ENCODE measurements around the gene SH2D3C.

SH2D3C gene

GRCh38 chr9:127720031-127720864, 58.2 kb downstream of the SH2D3C start:
- Histone ChIP-seq H3K23ac (ENCODE audit: low read length) (no peak overlapping the region), H3K9ac (ENCODE audit: low read length) (no peak overlapping the region), H3K27ac (ENCODE audit: low read depth, low read length) (no peak overlapping the region), H3K79me1 (ENCODE audit: low read length) (no peaks in the 10 kb centered on the region), H3K36me3 (ENCODE audit: control insufficient read depth, insufficient read depth, low read length) (no peaks in the 10 kb centered on the region), H4K5ac (ENCODE audit: low read length) (no peak overlapping the region), H3K4me1 (ENCODE audit: control insufficient read depth, low read depth, low read length) (no peaks in the 10 kb centered on the region), H3K18ac (ENCODE audit: low read length) (no peak overlapping the region), H2BK120ac (ENCODE audit: low read depth, low read length) (no peak overlapping the region), H3K4ac (ENCODE audit: low read depth, low read length) (no peak overlapping the region), H2BK15ac (replicated peaks; ENCODE audit: low read depth) (no peak overlapping the region), H2AK5ac (ENCODE audit: low read length) (no peak overlapping the region), H3K27me3 (ENCODE audit: insufficient read depth, low read length, poor library complexity) (no peaks in the 10 kb centered on the region), H3K79me2 (ENCODE audit: control insufficient read depth, insufficient read depth, low read length) (no peaks in the 10 kb centered on the region), H2BK5ac (ENCODE audit: low read length) (no peak overlapping the region), H3K4me2 (ENCODE audit: low read length) (no peak overlapping the region), H4K8ac (ENCODE audit: low read depth, low read length) (no peak overlapping the region), H3K56ac (ENCODE audit: low read length) (no peak overlapping the region), H3K4me3 (ENCODE audit: low read length) (no peak overlapping the region)
- no peak for DNase-seq
- WGBS (ENCODE audit: extremely low coverage, insufficient coverage, low lambda C conversion rate) = no CpG with 5 or more reads among the region's 12 CpGs

GRCh38 chr9:127717766-127718165, 60.7 kb downstream of the SH2D3C start:
- H3K27ac ChIP-seq (ENCODE audit: low read depth, low read length) = no peak overlapping the region
- no peak overlapping the region for H4K5ac ChIP-seq (ENCODE audit: low read length)
- H3K56ac ChIP-seq (ENCODE audit: low read length) = no peak overlapping the region
- H2BK15ac ChIP-seq (replicated peaks; ENCODE audit: low read depth) = no peak overlapping the region
- H4K8ac ChIP-seq (ENCODE audit: low read depth, low read length) = no peak overlapping the region
- no peak overlapping the region for H2AK5ac ChIP-seq (ENCODE audit: low read length)
- no peak overlapping the region for H2BK120ac ChIP-seq (ENCODE audit: low read depth, low read length)
- H3K4me2 ChIP-seq (ENCODE audit: low read length) = no peak overlapping the region
- no peak overlapping the region for H3K9ac ChIP-seq (ENCODE audit: low read length)
- no peak overlapping the region for H3K4me3 ChIP-seq (ENCODE audit: low read length)
- no CpG with 5 or more reads among the region's 5 CpGs for WGBS (ENCODE audit: extremely low coverage, insufficient coverage, low lambda C conversion rate)
- no peaks in the 10 kb centered on the region for H3K27me3 ChIP-seq (ENCODE audit: insufficient read depth, low read length, poor library complexity)
- no peak overlapping the region for H3K18ac ChIP-seq (ENCODE audit: low read length)
- H3K36me3 ChIP-seq (ENCODE audit: control insufficient read depth, insufficient read depth, low read length) = no peaks in the 10 kb centered on the region
- H3K23ac ChIP-seq (ENCODE audit: low read length) = no peak overlapping the region
- H3K4me1 ChIP-seq (ENCODE audit: control insufficient read depth, low read depth, low read length) = no peaks in the 10 kb centered on the region
- no peak overlapping the region for H2BK5ac ChIP-seq (ENCODE audit: low read length)
- no peaks in the 10 kb centered on the region for H3K79me2 ChIP-seq (ENCODE audit: control insufficient read depth, insufficient read depth, low read length)
- no peaks in the 10 kb centered on the region for H3K79me1 ChIP-seq (ENCODE audit: low read length)
- no peak for DNase-seq
- no peak overlapping the region for H3K4ac ChIP-seq (ENCODE audit: low read depth, low read length)

DNA sequence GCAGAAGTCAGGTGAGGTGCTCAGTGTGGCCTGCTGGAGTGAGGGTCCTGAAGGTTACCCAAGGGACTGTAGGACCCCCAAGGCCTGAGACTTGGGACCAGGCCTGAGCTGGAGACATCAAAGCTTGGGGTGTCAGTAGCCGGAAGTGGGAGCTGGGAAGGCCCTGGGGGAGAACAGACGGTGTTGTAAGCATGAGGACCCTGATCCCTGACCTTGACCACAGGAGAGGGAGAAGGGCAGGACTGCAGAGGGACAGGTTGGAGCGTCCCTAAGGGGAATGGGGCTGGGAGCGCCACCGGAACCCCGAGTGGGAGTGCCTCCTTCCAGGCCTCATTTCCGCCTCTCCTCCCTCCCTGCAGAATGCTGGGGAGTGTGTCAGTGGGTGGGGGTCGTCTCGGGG, 62.1 kb downstream of the SH2D3C start:
- no peaks in the 10 kb centered on the region for H3K27me3 ChIP-seq (ENCODE audit: insufficient read depth, low read length, poor library complexity)
- no peak overlapping the region for H3K4ac ChIP-seq (ENCODE audit: low read depth, low read length)
- H3K36me3 ChIP-seq (ENCODE audit: control insufficient read depth, insufficient read depth, low read length) = no peaks in the 10 kb centered on the region
- H3K79me1 ChIP-seq (ENCODE audit: low read length) = no peaks in the 10 kb centered on the region
- H3K9ac ChIP-seq (ENCODE audit: low read length) = no peak overlapping the region
- H3K56ac ChIP-seq (ENCODE audit: low read length) = no peak overlapping the region
- no peak overlapping the region for H3K18ac ChIP-seq (ENCODE audit: low read length)
- no peak overlapping the region for H4K8ac ChIP-seq (ENCODE audit: low read depth, low read length)
- no peak overlapping the region for H2BK5ac ChIP-seq (ENCODE audit: low read length)
- no peak overlapping the region for H2BK15ac ChIP-seq (replicated peaks; ENCODE audit: low read depth)
- no peak overlapping the region for H2AK5ac ChIP-seq (ENCODE audit: low read length)
- WGBS (ENCODE audit: extremely low coverage, insufficient coverage, low lambda C conversion rate) = no CpG with 5 or more reads among the region's 9 CpGs
- no peak overlapping the region for H4K5ac ChIP-seq (ENCODE audit: low read length)
- no peaks in the 10 kb centered on the region for H3K79me2 ChIP-seq (ENCODE audit: control insufficient read depth, insufficient read depth, low read length)
- no peak overlapping the region for H2BK120ac ChIP-seq (ENCODE audit: low read depth, low read length)
- H3K4me3 ChIP-seq (ENCODE audit: low read length) = no peak overlapping the region
- no peak for DNase-seq
- no peak overlapping the region for H3K23ac ChIP-seq (ENCODE audit: low read length)
- H3K27ac ChIP-seq (ENCODE audit: low read depth, low read length) = no peak overlapping the region
- no peaks in the 10 kb centered on the region for H3K4me1 ChIP-seq (ENCODE audit: control insufficient read depth, low read depth, low read length)
- no peak overlapping the region for H3K4me2 ChIP-seq (ENCODE audit: low read length)

- Histone ChIP-seq H3K56ac (ENCODE audit: low read length) (peak within 1 kb of the TSS; percentile 85), H3K36me3 (ENCODE audit: control insufficient read depth, insufficient read depth, low read length) (no peaks in the 10 kb centered on the region)
Measured at GRCh38 chr9:127715470-127716337, 62.8 kb downstream of the SH2D3C start, which contains the start of the genes PTRH1 and TTC16. Gene PTRH1 (minus strand): TSS chr9:127715663. CDS start chr9:127715639, 24 bp downstream. Gene TTC16 (plus strand): TSS chr9:127716079. CDS start chr9:127716146, 67 bp downstream.

DNA sequence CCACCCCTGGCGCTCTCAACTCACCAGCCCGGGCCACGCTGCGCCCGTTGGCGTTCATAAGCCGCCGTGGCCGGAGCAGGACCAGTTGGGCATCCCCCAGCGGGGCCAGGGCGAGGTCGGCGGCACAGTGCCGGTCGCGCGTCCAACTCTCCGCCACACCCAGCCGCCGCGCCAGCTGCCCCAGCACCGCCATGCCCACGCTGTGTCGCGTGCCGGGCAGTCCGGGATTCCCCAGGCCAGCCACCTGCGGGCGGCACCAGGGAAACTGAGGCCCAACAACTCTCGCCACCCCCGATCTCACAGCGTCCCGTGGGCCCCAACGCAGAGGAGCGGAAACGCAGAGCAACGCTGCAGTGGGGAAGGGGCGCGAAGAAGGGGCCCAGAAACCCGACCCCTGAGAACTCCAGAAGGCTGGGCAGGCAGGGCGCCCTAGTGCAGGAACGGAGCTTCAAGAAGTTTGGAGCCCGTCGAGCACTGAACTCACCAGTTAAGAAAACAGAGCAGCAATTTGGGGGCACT, 63.5 kb downstream of the SH2D3C start:
- no CpG with 5 or more reads among the region's 44 CpGs for WGBS (ENCODE audit: extremely low coverage, insufficient coverage, low lambda C conversion rate)
- H3K79me1 ChIP-seq (ENCODE audit: low read length) = no peaks in the 10 kb centered on the region
- H3K56ac ChIP-seq (ENCODE audit: low read length) = peak overlapping the region; percentile 85
- no peak overlapping the region for H3K4ac ChIP-seq (ENCODE audit: low read depth, low read length)
- no peak for DNase-seq
- H2BK5ac ChIP-seq (ENCODE audit: low read length) = no peak overlapping the region
- no peak overlapping the region for H2BK120ac ChIP-seq (ENCODE audit: low read depth, low read length)
- no peak overlapping the region for H2AK5ac ChIP-seq (ENCODE audit: low read length)
- H2BK15ac ChIP-seq (replicated peaks; ENCODE audit: low read depth) = no peak overlapping the region
- peak overlapping the region; percentile 91 for H3K4me2 ChIP-seq (ENCODE audit: low read length)
- H3K4me1 ChIP-seq (ENCODE audit: control insufficient read depth, low read depth, low read length) = no peaks in the 10 kb centered on the region
- H3K18ac ChIP-seq (ENCODE audit: low read length) = no peak overlapping the region
- H3K79me2 ChIP-seq (ENCODE audit: control insufficient read depth, insufficient read depth, low read length) = no peaks in the 10 kb centered on the region
- no peak overlapping the region for H4K5ac ChIP-seq (ENCODE audit: low read length)
- peak overlapping the region; percentile 79 for H3K4me3 ChIP-seq (ENCODE audit: low read length)
- no peaks in the 10 kb centered on the region for H3K36me3 ChIP-seq (ENCODE audit: control insufficient read depth, insufficient read depth, low read length)
- no peak overlapping the region for H3K27ac ChIP-seq (ENCODE audit: low read depth, low read length)
- peak overlapping the region; percentile 78 for H3K9ac ChIP-seq (ENCODE audit: low read length)
- H3K23ac ChIP-seq (ENCODE audit: low read length) = no peak overlapping the region
- no peak overlapping the region for H4K8ac ChIP-seq (ENCODE audit: low read depth, low read length)
- no peaks in the 10 kb centered on the region for H3K27me3 ChIP-seq (ENCODE audit: insufficient read depth, low read length, poor library complexity)

More at GRCh38 chr9:127715470-127716337, 62.8 kb downstream of the SH2D3C start, which contains the start of the genes PTRH1 and TTC16:
- Histone ChIP-seq H3K18ac (ENCODE audit: low read length) (no peak within 1 kb of the TSS), H3K23ac (ENCODE audit: low read length) (no peak within 1 kb of the TSS), H4K5ac (ENCODE audit: low read length) (no peak within 1 kb of the TSS), H2BK5ac (ENCODE audit: low read length) (no peak within 1 kb of the TSS), H3K27me3 (ENCODE audit: insufficient read depth, low read length, poor library complexity) (no peaks in the 10 kb centered on the region), H2BK120ac (ENCODE audit: low read depth, low read length) (no peak within 1 kb of the TSS), H3K79me1 (ENCODE audit: low read length) (no peaks in the 10 kb centered on the region), H3K4me2 (ENCODE audit: low read length) (peak within 1 kb of the TSS; percentile 91), H3K4me3 (ENCODE audit: low read length) (peak within 1 kb of the TSS; percentile 79), H4K8ac (ENCODE audit: low read depth, low read length) (no peak within 1 kb of the TSS), H2AK5ac (ENCODE audit: low read length) (no peak within 1 kb of the TSS), H3K9ac (ENCODE audit: low read length) (peak within 1 kb of the TSS; percentile 78), H3K27ac (ENCODE audit: low read depth, low read length) (no peak within 1 kb of the TSS), H2BK15ac (replicated peaks; ENCODE audit: low read depth) (no peak within 1 kb of the TSS), H3K79me2 (ENCODE audit: control insufficient read depth, insufficient read depth, low read length) (no peaks in the 10 kb centered on the region), H3K4me1 (ENCODE audit: control insufficient read depth, low read depth, low read length) (no peaks in the 10 kb centered on the region), H3K4ac (ENCODE audit: low read depth, low read length) (no peak within 1 kb of the TSS)
- no CpG with 5 or more reads among the region's 65 CpGs for WGBS (ENCODE audit: extremely low coverage, insufficient coverage, low lambda C conversion rate)
- DNase-seq = peak; percentile 98

Measured in mesendoderm (in vitro differentiated cells).